ENCODE measurements around the gene ZNF780B. TPM values are rescaled to one million over a fixed set of nuclear protein-coding genes. Genes with fewer than 3 reads are reported as not detected.

The ZNF780B gene
- polyA plus RNA-seq, 2 of the 4 experiments (the other 2 are of a cell fraction) = 8.7 to 10.0 TPM

GRCh38 chr19:39982883-39983282, 73.1 kb downstream of the ZNF780B start:
- Histone ChIP-seq H3K27ac (no peak overlapping the region), H3K4me3 (no peak overlapping the region), H3K4me2 (no peak overlapping the region), H3K9me3 (peaks cover 57% of the 10 kb centered on the region), H3K4me1 (no peaks in the 10 kb centered on the region)
- no peak for TF ChIP-seq RFX5 (IDR thresholded peaks at IDR 0.05)
- no peak for TF ChIP-seq SREBF2 (IDR thresholded peaks at IDR 0.05)
- TF ChIP-seq TFCP2L1 (CRISPR knock-in tag; IDR thresholded peaks at IDR 0.05) = no peak
- TF ChIP-seq TP53 (CRISPR knock-in tag; IDR thresholded peaks at IDR 0.05) = no peak
- no peak for TF ChIP-seq CBX2 (IDR thresholded peaks at IDR 0.05; ENCODE audit: borderline replicate concordance, low read depth)
- TF ChIP-seq CHD4 (IDR thresholded peaks at IDR 0.05; ENCODE audit: borderline replicate concordance) = no peak
- TF ChIP-seq NR3C1 (IDR thresholded peaks at IDR 0.05) = no peak
- no peak for TF ChIP-seq KDM5A (IDR thresholded peaks at IDR 0.05)
- no peak for TF ChIP-seq ZFP36 (IDR thresholded peaks at IDR 0.05; ENCODE audit: borderline replicate concordance, partially characterized antibody)
- no peak for TF ChIP-seq MYC (IDR thresholded peaks at IDR 0.05; ENCODE audit: borderline replicate concordance, low read length)
- TF ChIP-seq ZNF302 (CRISPR knock-in tag; IDR thresholded peaks at IDR 0.05) = no peak
- TF ChIP-seq NPAS2 (CRISPR knock-in tag; IDR thresholded peaks at IDR 0.05; ENCODE audit: borderline replicate concordance) = no peak
- TF ChIP-seq MAX (IDR thresholded peaks at IDR 0.05) = no peak
- TF ChIP-seq, protein P1, sequence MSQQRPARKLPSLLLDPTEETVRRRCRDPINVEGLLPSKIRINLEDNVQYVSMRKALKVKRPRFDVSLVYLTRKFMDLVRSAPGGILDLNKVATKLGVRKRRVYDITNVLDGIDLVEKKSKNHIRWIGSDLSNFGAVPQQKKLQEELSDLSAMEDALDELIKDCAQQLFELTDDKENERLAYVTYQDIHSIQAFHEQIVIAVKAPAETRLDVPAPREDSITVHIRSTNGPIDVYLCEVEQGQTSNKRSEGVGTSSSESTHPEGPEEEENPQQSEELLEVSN (IDR thresholded peaks at IDR 0.05; ENCODE audit: borderline replicate concordance, low read depth) = no peak
- ChIA-PET POLR2A (no interaction called here), CTCF (interaction anchor here (7.9 kb wide), 1 partner anchor 14 kb away, joined by 68 read pairs; the partner anchor contains the start of gene PSMC4)
- no peak for DNase-seq (ENCODE audit: low read depth in 1 of 2, low spot score in 1 of 2)
- ATAC-seq = no peak
- no peak for FAIRE-seq
- 91% methylated on average over 1 of the region's 1 CpG for WGBS (ENCODE audit: missing lambda C conversion rate)

Other genes starting within 250 kb of the ZNF780B start
- gene DYRK1B, start 222.1 kb downstream of the ZNF780B start, polyA plus RNA-seq (2011; rRNA removed) = 13.8 and 17.3 TPM in 2 replicates
- 12.9 to 21.2 TPM (median 18.6 TPM) in 3 replicates for gene DYRK1B, start 222.1 kb downstream of the ZNF780B start, polyA plus RNA-seq (2017; fragmentation: RNase III; extraction: RNeasy Plus Mini Kit Qiagen cat#74134 plus additional on column Dnase treatment)
- gene FBL, start 209.9 kb downstream of the ZNF780B start, polyA plus RNA-seq (2011; rRNA removed) = 716 and 970 TPM in 2 replicates
- 1,011 to 1,141 TPM (median 1,077 TPM) in 3 replicates for gene FBL, start 209.9 kb downstream of the ZNF780B start, polyA plus RNA-seq (2017; fragmentation: RNase III; extraction: RNeasy Plus Mini Kit Qiagen cat#74134 plus additional on column Dnase treatment)
- 1.4 and 2.8 TPM in 2 replicates for gene FCGBP, start 121.6 kb downstream of the ZNF780B start, polyA plus RNA-seq (2011; rRNA removed)
- gene FCGBP, start 121.6 kb downstream of the ZNF780B start, polyA plus RNA-seq (2017; fragmentation: RNase III; extraction: RNeasy Plus Mini Kit Qiagen cat#74134 plus additional on column Dnase treatment) = 0.61 to 0.74 TPM (median 0.62 TPM) in 3 replicates
- gene PSMC4, start 85.1 kb downstream of the ZNF780B start, polyA plus RNA-seq (2011; rRNA removed) = 192 and 208 TPM in 2 replicates
- gene PSMC4, start 85.1 kb downstream of the ZNF780B start, polyA plus RNA-seq (2017; fragmentation: RNase III; extraction: RNeasy Plus Mini Kit Qiagen cat#74134 plus additional on column Dnase treatment) = 276 to 295 TPM (median 284 TPM) in 3 replicates
- 6.0 and 6.4 TPM in 2 replicates for gene ZNF546, start 59.2 kb downstream of the ZNF780B start, polyA plus RNA-seq (2011; rRNA removed)
- 3.1 to 3.8 TPM (median 3.7 TPM) in 3 replicates for gene ZNF546, start 59.2 kb downstream of the ZNF780B start, polyA plus RNA-seq (2017; fragmentation: RNase III; extraction: RNeasy Plus Mini Kit Qiagen cat#74134 plus additional on column Dnase treatment)
- 39.3 and 48.1 TPM in 2 replicates for gene ZNF780A, start 34.7 kb upstream of the ZNF780B start, polyA plus RNA-seq (2011; rRNA removed)
- gene ZNF780A, start 34.7 kb upstream of the ZNF780B start, polyA plus RNA-seq (2017; fragmentation: RNase III; extraction: RNeasy Plus Mini Kit Qiagen cat#74134 plus additional on column Dnase treatment) = 32.8 to 37.9 TPM (median 35.4 TPM) in 3 replicates
- 6.0 and 6.6 TPM in 2 replicates for gene MAP3K10, start 135.2 kb upstream of the ZNF780B start, polyA plus RNA-seq (2011; rRNA removed)
- gene MAP3K10, start 135.2 kb upstream of the ZNF780B start, polyA plus RNA-seq (2017; fragmentation: RNase III; extraction: RNeasy Plus Mini Kit Qiagen cat#74134 plus additional on column Dnase treatment) = 15.0 to 21.0 TPM (median 19.5 TPM) in 3 replicates
- not detected in 2 replicates for gene TTC9B, start 162.2 kb upstream of the ZNF780B start, polyA plus RNA-seq (2011; rRNA removed)
- gene TTC9B, start 162.2 kb upstream of the ZNF780B start, polyA plus RNA-seq (2017; fragmentation: RNase III; extraction: RNeasy Plus Mini Kit Qiagen cat#74134 plus additional on column Dnase treatment) = 0.04 TPM in 1 of 3 replicates, not detected in the others
- 0.10 and 0.17 TPM in 2 replicates for gene CCNP, start 170.5 kb upstream of the ZNF780B start, polyA plus RNA-seq (2011; rRNA removed)
- 0.13 to 0.16 TPM (median 0.15 TPM) in 3 replicates for gene CCNP, start 170.5 kb upstream of the ZNF780B start, polyA plus RNA-seq (2017; fragmentation: RNase III; extraction: RNeasy Plus Mini Kit Qiagen cat#74134 plus additional on column Dnase treatment)
- gene AKT2, start 229.1 kb upstream of the ZNF780B start, polyA plus RNA-seq (2011; rRNA removed) = 159 and 180 TPM in 2 replicates
- 125 to 136 TPM (median 132 TPM) in 3 replicates for gene AKT2, start 229.1 kb upstream of the ZNF780B start, polyA plus RNA-seq (2017; fragmentation: RNase III; extraction: RNeasy Plus Mini Kit Qiagen cat#74134 plus additional on column Dnase treatment)

All from A549 (cell line).